HG03064 (cell line): ENCODE measurements around the gene TRDN.
"Not testable (repeated sequence)": the region's sequence is repeated elsewhere in the genome, so short reads cannot be mapped to it uniquely, and the experiment has no call there.

Experiments used
- ATAC-seq: cut with Tn5 transposase; IDR thresholded peaks from one replicate; pipeline ENCODE4 v1.9.1; 2021; ENCODE audit warnings: low read depth; ENCODE audit not compliant: unreplicated experiment

Gene TRDN

DNA sequence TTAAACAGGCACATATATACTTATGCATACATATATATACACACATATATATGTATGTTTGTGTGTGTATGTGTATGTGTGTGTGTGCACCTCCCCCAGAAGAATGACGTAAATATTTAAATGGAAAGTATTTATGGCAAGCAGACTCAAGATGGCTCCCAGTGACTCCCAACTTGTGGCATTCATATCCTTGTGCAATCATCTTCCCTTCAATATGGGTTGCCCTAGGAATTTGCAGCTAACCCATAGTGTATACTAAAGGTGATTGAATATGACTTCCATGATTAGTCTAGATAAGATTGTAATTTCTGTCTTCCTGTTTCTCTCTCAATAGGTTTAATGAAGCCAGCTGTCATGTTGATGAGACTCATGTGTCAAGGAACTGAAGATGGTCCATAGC is 127.6 kb downstream of the TRDN start:
- ATAC-seq: no peak

- no peak for ATAC-seq
Observed at GRCh38 chr6:123508290-123508689, 128.5 kb downstream of the TRDN start.

DNA sequence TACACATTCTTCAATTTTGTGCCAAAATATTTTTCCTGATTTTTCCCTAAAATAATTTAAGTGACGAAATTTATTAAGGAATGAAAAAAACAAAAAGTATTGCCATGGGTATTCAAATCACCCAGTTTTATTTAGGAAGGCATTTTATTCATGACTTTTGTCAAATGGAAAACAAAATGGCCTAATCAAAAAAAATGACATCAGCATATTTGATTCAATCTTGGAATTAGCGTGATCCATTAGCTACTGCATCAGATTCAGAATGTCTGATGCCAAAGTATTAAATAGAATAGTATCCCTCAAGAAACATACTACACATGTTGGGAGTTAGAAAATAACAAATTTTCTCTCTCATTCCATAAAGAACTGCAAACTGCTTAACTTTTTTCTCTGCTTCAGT is 129.2 kb downstream of the TRDN start:
- ATAC-seq: no peak

DNA sequence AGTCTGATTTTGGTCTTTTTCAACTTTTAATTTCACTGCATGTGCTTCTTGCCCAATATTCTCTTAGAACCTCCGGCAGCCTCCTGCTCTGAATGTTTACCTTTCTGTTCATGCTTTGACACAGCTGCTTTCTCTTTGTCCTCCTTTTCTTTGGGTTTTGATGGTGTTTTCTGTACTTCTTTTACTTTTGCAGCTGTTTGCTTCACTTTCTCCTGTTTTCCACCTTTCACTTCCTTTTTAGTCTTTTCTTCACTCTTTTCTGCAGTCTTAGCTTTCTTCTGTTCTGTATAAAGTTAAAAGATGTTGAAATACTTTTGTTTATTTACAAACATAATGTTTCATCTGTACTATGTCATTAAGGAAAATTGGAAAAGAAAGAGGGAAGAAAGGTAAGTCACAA is 133.1 kb downstream of the TRDN start:
- ATAC-seq: no peak

DNA sequence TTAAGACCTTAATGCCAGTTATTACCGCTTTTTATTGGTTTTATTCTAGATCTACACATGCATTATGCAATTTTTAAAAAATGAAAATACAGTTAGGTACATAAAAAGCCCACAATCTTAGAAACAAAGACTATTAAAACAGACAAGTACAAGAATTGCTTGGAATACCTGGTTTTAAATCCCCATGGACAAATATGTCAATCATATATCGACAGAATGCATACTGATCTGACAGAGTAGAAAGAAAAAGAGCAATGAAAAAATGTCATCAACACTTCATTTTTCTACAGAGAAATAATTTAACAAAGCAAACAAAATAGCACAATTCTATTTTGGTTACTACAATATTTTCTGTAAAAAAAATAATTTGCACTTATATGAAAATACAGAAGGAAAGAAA is 139.7 kb downstream of the TRDN start:
- ATAC-seq: no peak

DNA sequence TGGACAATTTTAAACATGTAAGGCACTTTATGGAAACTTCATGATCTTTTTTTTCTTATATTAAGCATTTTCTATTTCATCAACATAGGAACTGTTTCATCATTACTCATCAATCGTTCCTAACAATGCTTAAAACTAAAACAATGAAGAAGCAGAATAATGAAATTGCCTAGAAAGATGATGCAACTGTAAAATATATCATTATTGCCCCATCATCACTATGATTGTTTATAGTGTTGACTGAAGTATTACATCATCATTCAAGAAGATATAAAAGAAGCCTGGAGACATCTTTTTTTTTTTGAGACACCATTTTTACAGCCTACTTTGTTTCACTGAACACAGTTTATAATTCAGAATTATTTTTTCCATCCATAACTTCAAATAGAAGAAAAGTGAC is 147.2 kb downstream of the TRDN start:
- no peak for ATAC-seq

DNA sequence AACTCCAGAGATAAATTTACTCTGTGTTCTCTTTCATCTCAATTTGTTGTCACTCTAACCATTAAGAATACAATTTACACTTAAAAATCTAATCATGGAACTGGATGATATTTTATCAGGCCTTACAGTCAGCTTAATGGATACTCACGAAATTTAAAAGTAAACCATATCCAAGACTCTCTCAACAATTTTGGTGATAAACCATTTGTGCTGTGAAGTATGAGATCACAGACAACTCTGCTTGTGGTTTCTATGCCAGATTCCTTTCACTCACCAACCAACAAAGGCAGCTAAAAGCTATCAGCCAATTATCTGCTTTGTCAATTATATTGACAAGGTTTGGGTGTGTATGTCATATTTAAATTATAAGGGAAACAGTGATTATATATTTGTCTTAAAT is 155.8 kb downstream of the TRDN start:
- no peak for ATAC-seq

DNA sequence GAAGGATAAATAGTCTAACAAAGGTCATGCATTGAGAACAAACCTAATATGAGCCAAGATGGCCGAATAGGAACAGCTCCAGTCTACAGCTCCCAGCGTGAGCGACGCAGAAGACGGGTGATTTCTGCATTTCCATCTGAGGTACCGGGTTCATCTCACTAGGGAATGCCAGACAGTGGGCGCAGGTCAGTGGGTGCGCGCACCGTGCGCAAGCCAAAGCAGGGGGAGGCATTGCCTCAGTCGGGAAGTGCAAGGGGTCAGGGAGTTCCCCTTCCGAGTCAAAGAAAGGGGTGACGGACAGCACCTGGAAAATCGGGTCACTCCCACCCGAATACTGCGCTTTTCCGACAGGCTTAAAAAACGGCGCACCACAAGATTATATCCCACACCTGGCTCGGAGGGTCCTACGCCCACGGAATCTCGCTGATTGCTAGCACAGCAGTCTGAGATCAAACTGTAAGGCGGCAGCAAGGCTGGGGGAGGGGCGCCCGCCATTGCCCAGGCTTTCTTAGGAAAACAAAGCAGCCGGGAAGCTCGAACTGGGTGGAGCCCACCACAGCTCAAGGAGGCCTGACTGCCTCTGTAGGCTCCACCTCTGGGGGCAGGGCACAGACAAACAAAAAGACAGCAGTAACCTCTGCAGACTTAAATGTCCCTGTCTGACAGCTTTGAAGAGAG is 164.6 kb downstream of the TRDN start:
- not testable (repeated sequence) for ATAC-seq

DNA sequence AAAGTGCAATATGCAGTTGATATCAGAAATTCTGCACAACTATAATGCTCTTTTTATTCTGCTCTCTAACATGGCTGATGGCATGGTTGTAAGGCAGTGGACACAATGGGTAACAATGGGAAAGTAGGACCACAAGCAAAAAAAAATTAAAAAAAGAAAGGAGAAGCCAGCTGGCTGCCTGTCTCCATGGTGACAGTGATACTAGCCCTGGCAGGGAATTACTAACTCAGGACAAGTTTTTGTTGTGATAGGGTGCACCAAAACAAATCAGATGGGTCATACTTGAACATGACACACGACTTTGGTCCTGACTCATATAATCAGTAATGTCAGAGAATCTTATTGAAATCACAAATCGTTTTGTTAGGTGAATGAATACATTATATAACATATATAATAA is 169.4 kb downstream of the TRDN start:
- no peak for ATAC-seq

DNA sequence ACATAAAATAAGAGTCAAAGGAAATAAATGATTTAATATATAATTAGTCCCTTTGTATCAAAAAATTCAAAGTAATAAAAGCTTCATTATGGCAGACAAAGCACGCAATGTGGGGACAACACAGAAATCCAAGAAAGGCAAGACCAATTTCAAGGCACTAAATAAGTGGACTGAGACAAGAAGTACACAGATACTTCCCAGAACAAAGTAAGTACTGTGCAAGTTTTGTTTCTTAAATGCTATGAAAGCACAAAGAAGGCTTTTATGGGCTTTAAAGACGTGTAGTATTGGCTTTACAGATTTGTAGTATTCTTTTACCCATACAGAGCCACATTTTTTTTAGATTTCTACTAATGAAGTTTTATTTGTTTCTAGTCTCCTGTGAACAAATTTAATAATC is 174.6 kb downstream of the TRDN start:
- no peak for ATAC-seq

DNA sequence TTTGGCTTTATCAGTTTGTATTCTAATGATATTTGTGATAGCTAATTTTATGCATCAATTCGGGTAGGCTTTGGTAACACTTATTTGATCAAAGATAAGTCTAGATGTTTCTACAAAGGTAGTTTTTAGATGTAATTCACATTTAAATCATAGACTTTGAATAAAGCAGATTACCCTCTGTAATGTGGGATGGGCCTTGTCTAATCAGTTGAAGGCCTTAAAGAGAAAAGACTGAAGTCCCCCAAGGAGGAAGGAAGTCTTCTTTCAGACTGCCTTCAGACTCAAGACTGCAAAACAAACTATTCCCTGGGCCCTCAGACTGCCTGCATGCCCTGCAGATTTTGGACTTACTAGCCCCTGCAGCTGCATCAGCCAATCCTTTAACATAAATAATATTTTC is 178.5 kb downstream of the TRDN start:
- no peak for ATAC-seq

DNA sequence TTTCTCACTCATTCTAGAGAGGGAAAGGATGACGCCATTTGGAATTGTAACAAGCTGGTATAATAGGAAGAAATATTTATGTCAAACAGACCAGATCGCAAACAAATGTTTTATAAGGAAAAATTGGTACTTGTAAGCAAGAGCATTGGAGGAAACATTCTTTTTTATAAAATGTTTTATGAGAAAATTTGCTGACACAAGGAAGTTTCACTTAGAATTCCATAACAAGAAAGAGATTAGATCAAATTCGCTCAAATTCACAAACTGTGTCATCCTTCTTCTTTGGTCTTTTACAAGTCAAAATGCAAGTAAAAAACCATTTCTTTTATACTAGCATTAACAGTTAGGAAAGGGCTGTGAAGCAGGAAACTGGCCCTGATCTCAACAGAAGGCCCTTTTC is 179.9 kb downstream of the TRDN start:
- no peak for ATAC-seq

DNA sequence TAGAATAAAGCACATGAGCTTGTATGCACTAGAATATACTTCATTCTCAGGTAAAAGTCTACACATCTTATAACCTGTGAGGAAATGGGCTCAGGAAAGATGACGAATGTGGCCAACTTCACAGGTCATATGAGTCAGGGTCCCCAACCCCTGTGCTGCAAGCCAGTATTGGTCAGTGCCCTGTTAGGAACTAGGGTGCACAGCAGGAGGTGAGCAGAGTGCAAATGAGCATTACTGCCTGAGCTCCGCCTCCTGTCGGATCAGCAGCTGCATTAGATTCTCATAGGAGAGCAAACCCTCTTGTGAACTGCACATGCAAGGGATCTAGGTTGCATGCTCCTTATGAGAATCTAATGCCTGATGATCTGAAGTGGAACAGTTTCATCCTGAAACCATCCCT is 182.3 kb downstream of the TRDN start:
- ATAC-seq: no peak

GRCh38 chr6:123453071-123453470 is 183.7 kb downstream of the TRDN start:
- not testable (repeated sequence) for ATAC-seq

GRCh38 chr6:123448306-123448884 is 188.4 kb downstream of the TRDN start:
- ATAC-seq: no peak

DNA sequence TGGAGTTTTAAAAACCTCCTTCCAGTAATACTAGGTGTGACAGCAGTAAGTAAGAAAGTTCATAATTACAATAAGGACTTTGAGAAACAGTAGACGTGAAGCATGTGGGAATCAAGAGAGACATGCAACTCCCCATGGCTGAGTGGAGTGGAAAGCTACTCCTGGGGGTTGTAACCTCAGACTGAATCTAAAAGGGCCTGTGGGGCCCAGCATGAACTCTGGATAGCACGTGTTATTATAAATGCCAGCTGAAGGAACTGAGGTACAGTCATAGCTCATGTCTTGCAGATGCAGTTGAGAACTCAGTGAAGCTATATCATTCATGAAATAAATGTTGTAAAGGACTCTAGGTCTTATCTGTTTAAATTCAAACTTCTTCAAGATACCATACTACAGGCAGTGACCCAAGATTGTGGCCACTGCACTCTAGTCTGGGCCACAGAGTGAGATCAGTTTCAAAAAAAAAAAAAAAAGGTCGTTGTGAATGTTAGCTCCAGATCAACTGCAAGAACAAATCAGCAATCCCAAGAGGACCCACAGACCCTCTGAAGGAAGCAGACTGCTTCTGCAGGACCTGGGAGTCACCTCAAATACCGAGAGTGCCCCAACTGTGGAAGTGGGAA is 189.3 kb downstream of the TRDN start:
- no peak for ATAC-seq

DNA sequence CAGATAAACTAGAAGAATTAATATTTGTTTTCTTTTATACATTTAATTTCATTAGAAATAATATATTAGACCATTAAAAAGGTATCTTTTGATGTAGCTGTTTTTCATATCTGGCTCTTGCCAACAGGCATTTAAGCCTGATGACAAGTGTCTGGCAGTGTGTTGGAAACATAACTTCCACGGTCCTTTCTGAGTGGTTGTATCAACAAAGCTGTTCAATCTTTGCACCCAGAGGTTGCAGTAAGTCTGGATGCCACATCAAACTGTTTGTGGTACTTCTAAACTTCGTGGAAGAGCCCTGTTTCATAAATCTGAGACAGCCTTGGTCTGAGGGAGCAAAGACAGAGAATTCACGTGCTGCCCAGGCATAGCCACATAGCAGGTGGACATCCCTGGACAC is 197.4 kb downstream of the TRDN start:
- ATAC-seq: no peak

GRCh38 chr6:123434186-123434585 is 202.6 kb downstream of the TRDN start:
- no peak for ATAC-seq

DNA sequence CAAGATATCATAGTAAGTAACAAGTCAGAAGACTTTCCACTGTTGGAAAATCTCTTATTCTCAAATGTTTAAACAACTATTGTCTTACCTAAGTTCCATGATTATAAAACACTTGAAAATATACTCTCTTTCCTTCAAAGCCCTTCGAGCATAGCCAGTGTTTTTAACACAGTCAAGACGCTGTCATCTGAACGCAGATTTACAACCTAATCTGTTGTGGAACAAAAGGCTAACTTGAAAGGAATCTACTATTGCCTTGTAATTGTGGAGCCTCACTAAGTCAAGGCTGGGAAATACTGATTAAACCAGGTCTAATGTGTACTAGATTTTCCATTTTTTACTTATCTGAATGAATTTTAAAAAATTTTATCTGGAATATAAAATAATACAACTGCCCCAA is 205.8 kb downstream of the TRDN start:
- no peak for ATAC-seq

- ATAC-seq: no peak
Observed at GRCh38 chr6:123427008-123427407, 209.7 kb downstream of the TRDN start.

- no peak for ATAC-seq
Observed at GRCh38 chr6:123423130-123423529, 213.6 kb downstream of the TRDN start.

GRCh38 chr6:123420512-123420911 is 216.2 kb downstream of the TRDN start:
- ATAC-seq: no peak
